CD4-positive, alpha-beta T cell treated with Interleukin-10 for 1 hour (primary cell): Measurements from ENCODE around the gene EMX2.

ENCODE experiments used
- DNase-seq: peaks from one replicate; pipeline ENCODE4 v3.0.0-alpha.2; 2020

The EMX2 gene

DNA sequence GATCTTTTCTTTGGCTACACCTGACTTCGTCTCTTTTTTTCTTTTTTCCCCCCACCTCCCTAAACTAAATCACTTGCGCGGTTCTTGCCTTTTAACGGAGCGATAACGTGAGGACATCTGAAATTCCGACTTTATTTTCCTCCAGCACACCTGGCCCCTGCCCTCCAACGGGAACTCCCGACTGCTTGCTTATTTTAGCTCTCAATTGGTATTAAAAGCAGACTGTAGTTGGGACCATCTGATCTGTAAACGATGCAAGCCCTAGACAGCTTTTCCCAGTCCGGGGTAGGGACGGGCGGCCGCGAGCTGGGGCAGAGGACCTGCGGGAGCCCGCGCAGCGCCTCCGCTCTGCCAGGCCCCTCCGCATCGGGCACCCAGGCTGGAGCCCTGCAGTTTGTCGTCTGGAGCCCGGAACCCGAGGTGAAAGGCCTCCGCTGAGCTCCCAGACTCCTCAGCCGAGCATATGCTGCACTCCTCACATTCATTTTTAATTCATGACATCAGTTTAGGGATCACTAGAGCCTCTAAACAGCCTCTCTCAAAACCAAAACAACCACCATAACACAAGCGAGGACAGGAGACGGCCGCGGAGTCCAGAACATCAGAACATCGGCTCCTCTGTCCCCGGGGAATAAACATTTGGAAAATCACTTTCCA lies 10.0 kb upstream of the EMX2 start:
- DNase-seq, result no peak

DNA sequence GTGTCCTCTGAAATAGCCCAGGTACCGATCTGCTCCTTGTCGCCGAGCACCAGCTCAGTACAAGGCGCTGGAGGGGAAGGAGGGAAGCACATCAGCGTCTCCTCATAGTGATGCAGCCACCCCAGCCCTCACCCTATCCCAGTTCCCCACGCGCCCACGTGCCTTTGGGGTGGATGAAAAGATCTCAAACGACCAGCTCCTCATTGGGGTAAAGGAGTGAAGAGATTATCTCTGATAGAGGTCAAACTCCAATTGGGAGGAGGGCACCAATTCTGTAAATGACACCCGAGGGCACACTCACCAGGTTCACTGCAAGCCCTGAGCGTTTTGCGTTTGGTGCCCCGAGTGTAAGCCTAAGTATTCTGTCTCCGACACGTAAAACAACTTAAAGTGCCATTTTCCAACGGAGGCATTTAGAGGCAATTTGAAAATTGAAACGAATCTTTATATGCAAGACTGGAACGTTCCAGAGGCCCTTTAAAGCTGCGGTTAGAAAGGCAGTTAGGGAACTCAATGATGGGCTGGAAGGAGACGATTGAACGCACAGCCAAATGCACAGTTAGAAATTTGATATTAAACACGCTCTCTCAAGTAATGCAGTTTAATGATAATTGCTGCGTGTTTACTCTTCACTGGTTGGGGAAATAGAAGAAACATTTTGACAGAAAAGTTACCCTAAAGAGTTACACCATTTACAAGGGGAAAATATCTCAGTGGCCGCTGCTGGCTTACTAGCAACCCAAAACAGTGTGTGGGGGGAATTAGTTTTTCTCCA lies 8.9 kb upstream of the EMX2 start:
- no peak for DNase-seq

DNA sequence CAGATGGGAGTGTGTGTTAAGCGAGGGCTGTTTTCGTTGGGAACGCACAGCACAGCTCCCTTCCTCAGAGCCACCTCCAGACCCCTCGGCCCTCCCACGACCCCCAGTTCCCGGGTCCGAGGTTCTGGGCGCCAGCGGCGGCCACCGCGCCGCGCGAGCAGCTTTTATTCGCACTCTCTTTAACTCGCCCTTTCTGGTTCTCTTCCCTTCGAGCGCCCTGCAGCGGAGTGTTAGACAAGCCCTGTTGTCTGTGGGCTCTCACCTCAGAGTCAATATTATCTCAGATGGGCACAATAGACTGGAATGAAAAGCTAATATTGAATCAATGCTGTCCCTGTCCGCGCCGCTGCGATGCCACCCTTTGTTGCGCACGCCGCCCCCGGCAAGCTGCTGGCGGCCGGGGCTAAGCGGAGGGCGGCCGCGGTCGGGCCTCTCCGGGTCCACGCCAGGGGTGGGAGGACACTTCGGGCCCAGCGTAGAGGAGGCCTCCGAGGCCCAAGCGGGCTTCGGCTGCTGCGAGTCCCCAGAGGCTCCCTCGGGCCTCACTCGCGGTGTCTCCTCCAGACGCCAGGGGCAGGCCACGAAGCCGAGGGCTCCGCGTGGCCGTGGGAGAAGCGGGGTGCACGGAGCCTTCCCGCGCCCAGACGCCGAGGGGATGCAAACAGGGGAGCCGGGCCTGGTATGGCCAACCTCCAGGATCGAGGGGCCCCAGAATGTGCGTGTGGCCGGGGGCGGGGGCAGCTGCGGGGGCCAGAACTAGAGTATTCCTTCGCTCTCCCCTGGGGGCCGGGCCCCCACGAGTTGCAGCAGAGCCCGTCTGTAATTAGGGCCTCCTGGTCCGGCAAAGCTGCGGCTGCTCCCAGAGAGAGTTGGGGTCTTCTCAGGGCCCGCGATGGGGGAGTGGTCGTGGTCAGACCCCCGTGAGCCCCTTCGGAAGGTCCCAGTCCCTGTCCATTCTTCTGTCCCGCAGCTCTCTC lies 7.9 kb upstream of the EMX2 start:
- no peak for DNase-seq

DNA sequence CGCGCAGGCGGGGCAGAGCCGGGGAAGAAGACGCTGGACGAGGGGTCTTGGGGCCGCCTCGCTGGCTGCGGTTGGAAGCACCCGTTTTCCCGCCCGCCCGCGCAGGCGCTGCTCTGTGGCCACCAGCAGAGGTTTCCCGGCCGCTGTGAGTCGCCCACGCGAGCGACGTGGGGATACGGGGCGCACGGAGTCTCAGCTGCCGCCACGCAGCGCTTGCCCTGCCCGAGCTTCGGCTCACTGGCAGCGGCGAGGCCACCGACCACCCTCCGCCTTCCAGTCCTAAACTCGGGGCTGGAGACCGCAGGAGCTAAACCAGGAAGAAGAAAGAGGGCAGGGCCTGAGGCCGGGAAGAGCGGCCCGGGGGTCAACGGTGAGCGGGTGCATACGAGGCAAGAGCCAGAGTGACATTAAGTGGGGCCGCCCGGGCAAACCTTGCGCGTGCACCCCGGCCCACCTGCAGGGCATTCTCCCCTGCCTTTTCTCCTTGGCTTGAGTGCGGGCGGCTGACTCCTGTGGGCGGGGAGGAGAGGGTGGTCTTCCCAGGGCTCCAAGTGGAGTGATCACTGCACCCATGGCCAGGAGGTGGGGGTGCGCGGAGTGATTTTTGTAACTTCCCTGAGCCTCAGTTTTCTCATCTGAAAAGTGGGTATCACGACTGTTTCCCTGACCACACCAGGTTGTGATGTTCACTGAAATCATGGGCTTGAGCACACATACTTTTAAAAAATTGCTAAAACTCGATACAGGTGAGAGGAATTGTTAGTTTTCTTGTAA lies 7.1 kb upstream of the EMX2 start:
- DNase-seq, result no peak

DNA sequence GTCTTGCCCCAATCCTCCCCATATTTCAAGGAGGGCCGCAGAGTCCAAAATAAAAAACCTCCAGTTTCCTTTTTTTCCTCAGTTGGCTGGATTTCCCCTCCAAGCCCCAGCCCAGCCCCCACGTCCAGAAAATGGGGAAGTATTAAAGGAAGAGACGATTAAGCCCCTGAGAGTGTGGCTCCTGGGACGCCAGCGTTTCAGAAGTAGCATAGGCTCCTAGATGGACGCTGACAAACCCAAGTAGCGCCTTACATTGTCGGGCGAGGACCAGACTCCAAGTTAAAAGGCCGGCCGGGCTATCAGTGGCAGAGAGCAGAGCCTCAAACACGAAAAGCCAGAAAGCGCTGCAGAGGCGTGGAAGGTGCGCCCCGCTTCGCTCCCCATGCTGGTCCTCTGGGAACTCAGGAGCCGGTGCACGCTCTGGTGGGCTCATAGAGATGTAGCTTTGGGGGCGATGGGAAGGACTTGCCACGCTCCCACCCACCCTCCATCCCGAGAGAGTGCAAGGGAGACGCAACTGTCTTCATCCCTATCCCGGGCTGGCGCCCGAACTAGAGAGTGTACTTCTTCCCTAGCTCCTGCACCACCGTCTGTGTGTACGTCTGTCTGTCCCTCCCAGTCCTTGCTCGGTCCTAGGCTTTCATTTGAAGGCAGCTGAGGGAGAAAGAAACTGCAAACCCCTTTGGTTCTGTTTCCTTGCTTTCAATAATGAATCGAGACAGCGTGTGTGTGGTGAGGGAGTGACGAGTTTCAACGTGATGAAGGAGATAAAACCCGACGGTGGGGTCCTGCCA lies 6.3 kb upstream of the EMX2 start:
- no peak for DNase-seq

DNA sequence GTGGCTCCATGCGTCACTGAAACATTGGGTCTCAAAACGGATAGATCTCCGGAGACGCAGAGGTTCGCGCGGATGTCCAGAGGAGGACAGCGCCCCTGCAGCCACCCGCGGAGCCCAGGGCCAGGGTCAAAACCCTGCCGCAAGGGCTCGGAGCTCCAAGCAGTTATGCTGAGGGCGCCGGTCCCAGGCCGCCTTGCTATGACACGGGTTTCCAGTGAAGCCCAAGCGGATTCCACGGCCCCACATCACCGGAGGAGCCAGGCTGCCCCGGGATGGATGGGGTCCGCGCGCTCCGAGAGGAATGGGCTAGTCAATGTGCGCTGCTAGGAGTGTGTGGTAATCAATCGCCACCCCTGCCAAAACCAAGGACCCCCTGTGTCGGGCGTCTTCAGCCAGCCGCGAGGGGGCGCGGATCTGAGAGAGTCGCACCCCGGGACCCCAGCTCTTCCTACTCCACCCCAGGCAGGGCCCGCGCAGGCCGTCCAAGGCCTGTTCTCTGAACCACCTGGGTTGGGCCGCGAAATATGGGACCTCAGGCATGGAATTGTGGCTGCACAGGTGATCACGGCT lies 5.6 kb upstream of the EMX2 start:
- no peak for DNase-seq

DNA sequence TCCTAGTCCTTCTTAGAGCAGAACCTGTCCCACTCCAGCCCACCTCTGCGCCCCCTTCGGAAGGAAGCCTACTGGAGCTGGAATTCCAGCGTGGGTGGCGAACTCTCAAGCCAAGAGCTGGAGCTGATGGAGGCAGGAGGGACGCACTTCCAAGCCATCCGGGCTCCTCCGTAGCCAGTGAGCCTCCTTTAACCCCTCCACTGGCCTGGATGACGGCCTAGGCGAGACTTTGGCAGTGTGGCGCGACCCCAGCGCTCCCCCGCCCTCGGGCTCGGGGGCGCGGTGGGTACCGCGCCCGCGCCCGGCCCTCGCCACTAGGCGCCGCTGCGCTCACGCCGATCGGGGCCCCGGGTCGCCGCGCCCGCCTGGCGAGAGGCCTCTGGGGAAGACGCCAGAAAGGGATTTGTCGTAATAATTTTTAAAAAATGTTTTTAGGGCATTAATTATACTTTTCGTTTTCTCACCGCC lies 5.1 kb upstream of the EMX2 start:
- no peak for DNase-seq

DNA sequence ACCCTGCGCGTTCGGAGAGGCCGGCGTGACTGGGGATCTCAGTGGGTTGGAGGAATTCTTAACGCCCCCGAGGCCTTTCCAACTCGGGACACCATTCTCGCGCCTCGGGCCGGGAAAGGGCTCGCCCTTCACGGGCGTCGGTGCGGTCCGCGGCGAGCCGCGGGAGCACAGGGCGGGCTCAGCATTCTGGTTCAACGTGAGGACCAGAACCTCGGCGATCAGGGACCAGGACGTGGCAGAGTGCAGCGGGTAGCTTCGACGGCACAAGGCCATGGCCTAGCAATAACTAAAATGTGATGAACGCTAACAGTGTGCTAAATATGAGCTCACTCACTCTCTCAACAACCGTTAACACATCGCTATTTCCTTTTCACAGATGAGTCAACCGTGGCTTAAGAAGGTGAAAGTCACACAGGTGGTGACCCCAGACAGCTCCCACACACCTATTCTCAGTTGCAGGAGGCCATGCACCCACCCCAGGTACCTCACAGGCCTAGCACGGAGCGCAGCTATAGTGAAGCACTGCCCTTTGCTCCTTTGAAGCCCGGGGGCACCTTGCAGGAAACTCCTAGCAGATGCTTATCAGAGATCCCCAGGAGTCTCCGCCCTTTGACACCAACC lies 4.5 kb upstream of the EMX2 start:
- no peak for DNase-seq

DNA sequence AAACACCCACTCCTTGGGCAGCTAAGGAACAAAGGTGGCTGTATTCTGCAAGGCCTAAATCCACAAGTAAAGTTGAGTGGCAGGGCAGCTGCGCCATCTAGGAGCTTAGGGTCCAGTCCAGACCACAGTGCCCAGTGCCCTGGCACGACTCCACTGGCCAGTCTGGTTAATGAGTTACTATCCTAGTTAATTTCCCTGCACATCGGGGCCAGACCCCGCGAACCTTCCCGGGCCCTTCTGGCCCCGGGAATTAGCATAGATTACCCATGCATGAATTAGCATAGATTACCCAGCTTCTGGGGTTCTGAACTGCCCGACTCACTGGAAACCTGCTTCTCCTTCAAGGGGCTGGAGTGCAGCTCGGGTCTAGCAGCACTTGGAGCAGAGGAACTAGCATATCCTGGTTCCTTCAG lies 3.2 kb upstream of the EMX2 start:
- DNase-seq, result no peak

DNA sequence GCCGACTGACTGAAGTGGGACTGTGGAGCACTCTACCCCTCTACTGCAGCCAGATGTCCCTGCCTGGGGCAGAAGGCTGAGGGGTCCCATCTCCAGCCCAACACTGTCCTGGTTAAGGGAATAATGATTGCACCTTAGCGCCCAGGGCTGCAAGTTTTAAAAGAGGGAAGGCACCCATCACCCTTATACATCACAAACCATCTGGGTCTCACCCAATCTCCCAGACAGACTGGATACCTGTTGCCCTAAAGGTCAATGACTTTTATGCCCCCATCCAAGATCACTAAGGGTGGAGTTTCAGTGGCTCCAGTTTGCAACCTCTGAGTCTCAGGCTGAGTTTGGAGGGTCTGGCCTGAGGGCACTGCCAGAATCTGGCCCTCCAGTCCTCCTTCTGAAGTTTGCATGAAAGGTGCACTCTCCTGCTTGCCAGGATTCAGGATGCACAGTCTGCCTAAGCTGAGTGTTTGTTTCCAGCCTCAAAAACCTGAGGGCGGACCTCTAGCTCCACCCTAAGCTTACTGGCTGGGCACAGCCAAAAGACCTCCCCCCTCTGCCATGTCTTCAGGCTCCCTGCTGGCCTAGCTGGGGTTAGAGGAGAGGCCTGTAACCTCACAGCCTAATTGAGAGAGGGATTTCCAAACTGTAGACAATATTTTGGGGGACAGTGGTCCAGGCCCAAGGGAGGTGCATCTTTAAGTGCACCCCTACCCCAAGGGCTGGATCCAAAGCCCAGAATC lies 2.5 kb upstream of the EMX2 start:
- DNase-seq, result no peak

DNA sequence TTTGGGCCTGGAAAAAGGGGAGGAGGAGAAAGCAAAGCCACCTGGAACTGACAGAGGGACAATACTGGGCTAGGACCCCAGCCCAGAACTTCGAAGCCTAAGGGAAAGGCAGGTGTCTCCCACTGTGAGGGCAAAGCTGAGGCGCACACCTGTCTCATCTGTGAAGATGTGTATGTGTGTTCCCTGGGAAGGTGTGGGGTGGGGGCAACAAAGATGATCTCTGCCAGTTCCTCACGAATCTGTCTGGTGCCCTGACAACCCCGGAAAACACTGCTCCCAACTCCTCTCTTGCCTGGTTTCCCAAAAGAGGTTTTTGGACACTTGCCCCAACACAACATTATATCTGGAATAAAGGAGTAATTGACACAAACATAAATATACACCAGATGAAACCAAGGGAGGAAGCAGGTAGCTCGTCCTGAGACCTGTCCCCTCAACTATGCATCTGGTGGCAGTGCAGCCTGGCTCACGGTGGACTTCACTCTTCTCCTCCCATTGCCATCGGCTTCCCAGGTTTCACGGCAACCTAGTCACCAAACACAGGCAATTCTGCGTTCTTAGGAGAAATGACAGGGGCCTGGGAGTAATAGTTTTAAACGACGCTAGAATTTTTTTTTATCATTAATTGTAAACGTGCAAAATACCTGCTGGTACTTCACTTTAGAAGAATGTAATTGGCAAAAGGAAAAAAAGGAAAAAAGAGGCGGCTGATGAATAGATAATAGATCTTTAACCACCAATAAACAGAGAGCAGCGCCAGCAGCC lies 1.7 kb upstream of the EMX2 start:
- no peak for DNase-seq

DNA sequence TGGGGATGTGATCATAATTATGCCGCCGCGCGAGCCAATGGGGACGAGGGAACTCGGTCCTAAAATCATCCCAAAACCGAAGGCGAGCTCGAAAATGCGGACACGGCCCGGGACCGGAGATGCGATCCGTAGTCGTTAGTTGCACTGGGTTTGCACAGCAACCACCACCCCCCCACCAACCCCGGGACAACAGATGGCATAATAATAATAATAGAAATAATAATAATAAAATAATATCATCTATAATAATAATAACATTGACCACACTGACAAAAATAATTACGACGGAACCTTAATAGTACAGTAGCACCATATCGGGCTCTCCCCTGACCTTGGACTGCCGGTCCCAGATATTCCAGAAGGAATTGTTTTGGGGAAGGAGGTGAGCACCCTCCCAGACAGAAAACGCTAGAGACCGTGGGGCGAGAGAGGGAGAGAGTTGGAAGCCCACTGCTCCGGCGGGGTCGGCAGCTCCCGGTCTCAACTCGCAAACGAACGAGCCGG lies 1.1 kb upstream of the EMX2 start:
- no peak for DNase-seq

DNA sequence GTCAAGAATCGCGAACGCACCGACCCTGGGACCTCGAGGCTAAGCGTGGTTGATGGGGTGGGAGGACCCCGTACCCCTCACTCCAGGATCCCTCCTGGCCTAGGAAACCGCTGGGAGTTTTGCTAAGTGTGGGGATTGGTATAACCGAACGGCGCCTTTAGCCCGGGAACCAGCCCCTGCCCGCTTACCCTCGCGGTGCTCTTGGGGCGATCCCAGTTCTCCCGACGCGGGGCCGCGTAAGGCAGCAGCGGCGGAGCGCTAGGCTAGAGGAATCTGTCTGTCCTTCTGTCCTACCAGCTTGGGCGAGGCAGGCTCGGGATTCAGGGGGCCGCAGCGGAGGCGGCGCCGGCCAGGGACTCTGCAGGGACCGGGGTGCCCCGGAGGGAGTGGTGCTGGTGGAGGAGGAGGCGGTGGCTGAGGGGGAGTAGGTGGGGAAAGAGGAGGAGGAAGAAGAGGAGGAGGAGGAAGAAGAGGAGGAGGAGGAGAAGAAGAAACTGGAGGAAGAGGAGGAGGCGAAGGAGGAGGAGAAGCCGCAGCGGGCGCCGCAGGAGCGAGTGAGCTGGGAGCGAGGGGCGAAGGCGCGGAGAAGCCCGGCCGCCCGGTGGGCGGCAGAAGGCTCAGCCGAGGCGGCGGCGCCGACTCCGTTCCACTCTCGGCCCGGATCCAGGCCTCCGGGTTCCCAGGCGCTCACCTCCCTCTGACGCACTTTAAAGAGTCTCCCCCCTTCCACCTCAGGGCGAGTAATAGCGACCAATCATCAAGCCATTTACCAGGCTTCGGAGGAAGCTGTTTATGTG lies 439 bp upstream of the EMX2 start:
- DNase-seq, result no peak

DNA sequence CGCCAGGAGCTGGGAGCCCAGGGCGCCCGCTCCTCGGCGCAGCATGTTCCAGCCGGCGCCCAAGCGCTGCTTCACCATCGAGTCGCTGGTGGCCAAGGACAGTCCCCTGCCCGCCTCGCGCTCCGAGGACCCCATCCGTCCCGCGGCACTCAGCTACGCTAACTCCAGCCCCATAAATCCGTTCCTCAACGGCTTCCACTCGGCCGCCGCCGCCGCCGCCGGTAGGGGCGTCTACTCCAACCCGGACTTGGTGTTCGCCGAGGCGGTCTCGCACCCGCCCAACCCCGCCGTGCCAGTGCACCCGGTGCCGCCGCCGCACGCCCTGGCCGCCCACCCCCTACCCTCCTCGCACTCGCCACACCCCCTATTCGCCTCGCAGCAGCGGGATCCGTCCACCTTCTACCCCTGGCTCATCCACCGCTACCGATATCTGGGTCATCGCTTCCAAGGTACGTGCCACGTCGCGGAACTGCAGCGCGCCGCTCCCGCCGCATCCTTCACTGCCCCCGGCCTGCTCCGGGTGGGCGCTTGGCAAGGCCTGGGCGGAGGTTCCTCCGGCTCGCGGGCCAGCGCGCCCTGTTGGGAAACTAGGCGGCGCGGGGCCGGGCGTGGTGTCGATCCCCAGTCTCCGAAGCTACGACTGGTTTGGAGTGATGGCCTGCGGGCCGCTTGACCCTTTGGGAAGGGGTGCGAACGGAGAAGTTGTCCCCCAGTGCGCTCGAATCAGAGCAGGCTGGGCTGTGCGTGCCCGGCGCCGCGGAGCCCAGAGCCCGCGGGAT lies 868 bp downstream of the EMX2 start:
- no peak for DNase-seq

DNA sequence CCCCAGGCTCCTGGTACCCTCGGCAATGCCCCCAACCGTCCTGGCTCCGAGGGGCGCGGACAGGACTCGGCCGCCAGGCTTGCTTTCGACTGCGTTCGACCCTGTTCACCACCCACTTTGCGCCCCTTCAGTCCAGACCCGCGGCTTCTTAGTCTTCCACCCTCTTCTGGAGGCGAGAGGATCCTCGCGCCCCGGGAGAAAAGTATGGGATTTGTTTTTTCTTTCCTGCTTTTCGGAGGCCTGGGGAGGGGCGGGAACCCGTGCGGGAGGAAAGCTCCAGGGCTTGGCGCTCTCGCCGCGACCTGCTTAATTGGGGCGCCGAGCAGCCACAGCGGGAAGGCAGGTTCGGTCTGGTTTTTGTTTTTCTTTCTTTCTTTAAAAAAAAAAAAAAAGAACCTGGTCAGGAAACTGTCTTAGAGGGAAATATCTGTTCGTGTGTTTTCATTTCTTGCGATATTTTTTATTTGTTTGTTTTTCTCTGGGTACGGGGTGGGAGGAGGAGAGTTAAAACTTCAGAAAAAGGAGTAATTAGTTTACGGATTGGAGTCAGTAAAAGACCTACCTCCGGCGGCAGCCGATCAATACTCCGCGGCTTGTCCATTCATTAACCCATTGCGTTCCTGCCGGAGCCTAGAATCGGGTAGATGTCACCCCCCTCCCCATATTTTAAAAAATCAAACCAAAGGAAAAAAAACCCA lies 1.6 kb downstream of the EMX2 start:
- no peak for DNase-seq

DNA sequence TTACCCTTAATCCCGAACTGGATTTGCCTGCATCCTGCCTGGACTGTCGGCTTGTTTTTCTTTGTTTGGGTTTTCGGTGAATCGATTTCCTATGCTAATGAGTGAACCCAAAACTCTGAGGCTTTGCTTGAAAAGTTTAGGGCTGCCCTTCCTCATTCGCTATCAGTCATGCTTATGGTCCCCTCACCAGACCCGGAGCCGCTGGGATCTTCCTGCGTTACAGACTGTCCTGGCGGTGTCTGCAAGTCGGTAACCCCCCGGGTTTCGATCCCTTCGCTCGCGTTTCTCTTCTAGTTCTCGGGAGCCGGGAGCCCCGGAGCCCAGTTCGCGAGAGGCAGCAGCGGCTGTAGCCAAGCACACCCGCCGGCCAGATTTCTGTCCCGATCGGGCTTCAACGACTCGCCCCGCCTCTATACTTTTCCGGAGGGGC lies 2.2 kb downstream of the EMX2 start:
- no peak for DNase-seq
